OCI-LY7 (cell line): ENCODE data around the gene ATP1B1.

Experiments
- EZH2phosphoT487 ChIP-seq: fragments of 200-600 bp; sonication (generic); IDR thresholded peaks from 2 replicates; pipeline ENCODE4 v1.6.1; 2018; ENCODE audit warnings: low read depth, borderline replicate concordance, mild to moderate bottlenecking, mixed run types, antibody characterized with exemption, low read length, moderate library complexity, mixed read lengths
- TF ChIP-seq, protein P1 (sequence below): fragments of 200-600 bp; sonication (generic); conservative IDR thresholded peaks from 2 replicates; pipeline ENCODE4 v1.5.1; 2014; ENCODE audit warnings: mild to moderate bottlenecking, antibody characterized with exemption, low read length, moderate library complexity, mixed read lengths

DNA sequence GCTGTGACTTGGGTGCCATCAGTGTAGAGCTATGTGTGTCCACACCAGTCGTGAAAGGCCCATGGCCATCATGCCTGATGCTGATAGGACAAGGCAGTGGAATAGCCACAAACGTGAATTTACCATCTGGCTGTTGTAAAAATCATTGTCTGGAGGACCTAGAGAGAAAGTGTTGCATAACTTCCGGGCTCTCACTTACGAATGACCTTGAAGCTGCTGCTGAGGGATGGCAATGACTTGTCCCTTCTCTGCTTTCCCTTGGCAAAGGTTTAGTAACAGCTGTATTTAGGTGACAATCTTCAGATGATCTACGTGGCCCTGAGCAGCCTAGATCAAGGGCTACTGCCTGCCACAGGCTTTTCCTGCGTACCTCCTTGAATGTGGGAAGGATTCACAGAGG lies 5.8 kb downstream of the ATP1B1 start:
- TF ChIP-seq, protein P1, sequence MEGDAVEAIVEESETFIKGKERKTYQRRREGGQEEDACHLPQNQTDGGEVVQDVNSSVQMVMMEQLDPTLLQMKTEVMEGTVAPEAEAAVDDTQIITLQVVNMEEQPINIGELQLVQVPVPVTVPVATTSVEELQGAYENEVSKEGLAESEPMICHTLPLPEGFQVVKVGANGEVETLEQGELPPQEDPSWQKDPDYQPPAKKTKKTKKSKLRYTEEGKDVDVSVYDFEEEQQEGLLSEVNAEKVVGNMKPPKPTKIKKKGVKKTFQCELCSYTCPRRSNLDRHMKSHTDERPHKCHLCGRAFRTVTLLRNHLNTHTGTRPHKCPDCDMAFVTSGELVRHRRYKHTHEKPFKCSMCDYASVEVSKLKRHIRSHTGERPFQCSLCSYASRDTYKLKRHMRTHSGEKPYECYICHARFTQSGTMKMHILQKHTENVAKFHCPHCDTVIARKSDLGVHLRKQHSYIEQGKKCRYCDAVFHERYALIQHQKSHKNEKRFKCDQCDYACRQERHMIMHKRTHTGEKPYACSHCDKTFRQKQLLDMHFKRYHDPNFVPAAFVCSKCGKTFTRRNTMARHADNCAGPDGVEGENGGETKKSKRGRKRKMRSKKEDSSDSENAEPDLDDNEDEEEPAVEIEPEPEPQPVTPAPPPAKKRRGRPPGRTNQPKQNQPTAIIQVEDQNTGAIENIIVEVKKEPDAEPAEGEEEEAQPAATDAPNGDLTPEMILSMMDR, result no peak
- TF ChIP-seq EZH2phosphoT487, result no peak
